ENCODE results near the gene CNIH2. TPM values are rescaled to one million over a fixed set of nuclear protein-coding genes. Genes with fewer than 3 reads are reported as not detected.

The CNIH2 gene
- total and polyA plus RNA-seq, 4 donors, result 1.1 to 3.4 (median 1.5) TPM

DNA sequence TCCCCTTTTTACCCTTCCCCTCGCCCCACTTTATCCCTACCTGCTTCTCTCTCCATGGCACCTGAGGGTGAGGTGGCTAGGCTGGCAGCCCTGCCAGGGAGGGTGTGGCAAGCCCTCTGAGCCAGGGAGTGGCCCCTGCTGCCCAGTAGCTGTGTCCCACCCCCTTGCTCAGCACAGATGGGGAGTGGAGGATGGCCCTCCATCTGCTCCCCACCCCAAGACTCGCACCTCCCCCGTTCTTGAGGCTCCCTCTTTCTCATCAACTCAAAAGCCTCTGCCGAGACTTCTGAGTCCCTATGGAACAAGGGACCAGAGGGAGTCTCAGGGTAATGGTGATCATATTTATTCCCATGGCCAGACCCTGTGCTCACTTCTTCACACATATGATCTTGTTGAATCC, 15.4 kb downstream of the CNIH2 start:
- 67 to 92% methylated on average over 4 of the region's 4 CpGs for WGBS, 2 donors
- peaks cover 0 to 29% (median 25%) of the 10 kb centered on the region in 3 donors for H3K27me3 ChIP-seq (ENCODE audit: control insufficient read depth in 3 of 3, insufficient read depth in 3 of 3, low read length in 2 of 3)
- ATAC-seq (ENCODE audit: insufficient read depth, low FRiP score), result no peak

DNA sequence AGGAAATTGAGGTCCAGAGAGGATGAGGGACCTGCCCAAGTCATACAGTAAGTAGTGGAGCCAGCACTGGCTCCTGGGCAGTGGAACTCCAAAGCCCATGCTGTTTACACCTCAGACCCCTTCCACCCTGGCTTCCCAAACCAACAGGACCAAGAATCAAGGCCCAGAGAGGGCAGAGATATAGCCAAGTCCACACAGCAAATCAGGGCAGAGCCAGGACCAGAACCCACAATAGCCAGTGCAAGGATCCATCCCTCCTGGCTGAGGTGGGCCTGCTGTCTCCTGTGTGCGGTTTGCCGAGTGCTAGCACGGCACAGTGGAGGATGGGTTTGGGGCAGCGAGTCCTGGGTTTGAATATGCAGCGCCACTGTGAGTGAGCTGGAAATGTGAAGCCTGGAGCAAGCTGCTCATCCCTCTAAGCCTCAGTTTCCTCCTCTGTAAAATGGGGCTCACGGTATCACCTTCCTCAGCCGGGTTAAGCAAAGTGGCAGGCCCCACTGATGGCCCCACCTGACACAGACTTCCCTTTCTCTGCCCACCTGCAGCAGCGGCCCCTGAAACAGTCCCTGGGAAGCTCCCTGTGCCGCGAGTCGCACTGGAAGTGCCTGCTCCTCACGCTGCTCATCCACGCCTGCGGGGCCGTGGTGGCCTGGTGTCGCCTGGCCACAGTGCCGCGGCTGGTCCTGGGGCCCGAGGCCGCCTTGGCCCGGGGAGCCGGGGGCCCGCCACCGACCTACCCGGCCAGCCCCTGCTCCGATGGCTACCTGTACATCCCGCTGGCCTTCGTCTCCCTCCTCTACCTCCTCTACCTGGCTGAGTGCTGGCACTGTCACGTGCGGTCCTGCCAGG, 16.0 kb downstream of the CNIH2 start:
- DNase-seq (no peak), ATAC-seq (ENCODE audit: insufficient read depth, low FRiP score) (no peak)
- peaks cover 0 to 29% (median 25%) of the 10 kb centered on the region in 3 donors for H3K27me3 ChIP-seq (ENCODE audit: control insufficient read depth in 3 of 3, insufficient read depth in 3 of 3, low read length in 2 of 3)
- 72 to 83% methylated on average over 30 of the region's 30 CpGs for WGBS, 2 donors
- H3K4me1 ChIP-seq (ENCODE audit: control insufficient read depth in 5 of 5, insufficient read depth in 5 of 5, low read length in 5 of 5), result peaks cover 0 to 14% (median 7%) of the 10 kb centered on the region in 5 donors
- H3K4me3 ChIP-seq, result no peak overlapping the region
- H3K9me3 ChIP-seq (ENCODE audit: control insufficient read depth in 4 of 4, insufficient read depth in 3 of 4, low read length in 3 of 4), result no peaks in the 10 kb centered on the region
- TF ChIP-seq, protein P1, sequence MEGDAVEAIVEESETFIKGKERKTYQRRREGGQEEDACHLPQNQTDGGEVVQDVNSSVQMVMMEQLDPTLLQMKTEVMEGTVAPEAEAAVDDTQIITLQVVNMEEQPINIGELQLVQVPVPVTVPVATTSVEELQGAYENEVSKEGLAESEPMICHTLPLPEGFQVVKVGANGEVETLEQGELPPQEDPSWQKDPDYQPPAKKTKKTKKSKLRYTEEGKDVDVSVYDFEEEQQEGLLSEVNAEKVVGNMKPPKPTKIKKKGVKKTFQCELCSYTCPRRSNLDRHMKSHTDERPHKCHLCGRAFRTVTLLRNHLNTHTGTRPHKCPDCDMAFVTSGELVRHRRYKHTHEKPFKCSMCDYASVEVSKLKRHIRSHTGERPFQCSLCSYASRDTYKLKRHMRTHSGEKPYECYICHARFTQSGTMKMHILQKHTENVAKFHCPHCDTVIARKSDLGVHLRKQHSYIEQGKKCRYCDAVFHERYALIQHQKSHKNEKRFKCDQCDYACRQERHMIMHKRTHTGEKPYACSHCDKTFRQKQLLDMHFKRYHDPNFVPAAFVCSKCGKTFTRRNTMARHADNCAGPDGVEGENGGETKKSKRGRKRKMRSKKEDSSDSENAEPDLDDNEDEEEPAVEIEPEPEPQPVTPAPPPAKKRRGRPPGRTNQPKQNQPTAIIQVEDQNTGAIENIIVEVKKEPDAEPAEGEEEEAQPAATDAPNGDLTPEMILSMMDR (IDR thresholded peaks at IDR 0.05; ENCODE audit: control extremely low read depth, extremely low read depth), result no peak
- H3K27ac ChIP-seq (ENCODE audit: low read depth in 1 of 2, low read length in 1 of 2), result no peak overlapping the region
- no peaks in the 10 kb centered on the region for H3K36me3 ChIP-seq (ENCODE audit: control insufficient read depth in 4 of 4, insufficient read depth in 4 of 4, low read length in 4 of 4)
- H3K9ac ChIP-seq (ENCODE audit: insufficient read depth in 1 of 2, low read length in 2 of 2), result no peak overlapping the region

More for the DNA sequence above, 15.4 kb downstream of the CNIH2 start:
- Histone ChIP-seq H3K9me3 (ENCODE audit: control insufficient read depth in 4 of 4, insufficient read depth in 3 of 4, low read length in 3 of 4) (no peaks in the 10 kb centered on the region), H3K9ac (ENCODE audit: insufficient read depth in 1 of 2, low read length in 2 of 2) (no peak overlapping the region), H3K4me3 (no peak overlapping the region), H3K4me1 (ENCODE audit: control insufficient read depth in 5 of 5, insufficient read depth in 5 of 5, low read length in 5 of 5) (peaks cover 0 to 14% (median 7%) of the 10 kb centered on the region in 5 donors), H3K36me3 (ENCODE audit: control insufficient read depth in 4 of 4, insufficient read depth in 4 of 4, low read length in 4 of 4) (no peaks in the 10 kb centered on the region), H3K27ac (ENCODE audit: low read depth in 1 of 2, low read length in 1 of 2) (no peak overlapping the region)
- TF ChIP-seq, protein P1 (IDR thresholded peaks at IDR 0.05; ENCODE audit: control extremely low read depth, extremely low read depth), result no peak
- no peak for DNase-seq

DNA sequence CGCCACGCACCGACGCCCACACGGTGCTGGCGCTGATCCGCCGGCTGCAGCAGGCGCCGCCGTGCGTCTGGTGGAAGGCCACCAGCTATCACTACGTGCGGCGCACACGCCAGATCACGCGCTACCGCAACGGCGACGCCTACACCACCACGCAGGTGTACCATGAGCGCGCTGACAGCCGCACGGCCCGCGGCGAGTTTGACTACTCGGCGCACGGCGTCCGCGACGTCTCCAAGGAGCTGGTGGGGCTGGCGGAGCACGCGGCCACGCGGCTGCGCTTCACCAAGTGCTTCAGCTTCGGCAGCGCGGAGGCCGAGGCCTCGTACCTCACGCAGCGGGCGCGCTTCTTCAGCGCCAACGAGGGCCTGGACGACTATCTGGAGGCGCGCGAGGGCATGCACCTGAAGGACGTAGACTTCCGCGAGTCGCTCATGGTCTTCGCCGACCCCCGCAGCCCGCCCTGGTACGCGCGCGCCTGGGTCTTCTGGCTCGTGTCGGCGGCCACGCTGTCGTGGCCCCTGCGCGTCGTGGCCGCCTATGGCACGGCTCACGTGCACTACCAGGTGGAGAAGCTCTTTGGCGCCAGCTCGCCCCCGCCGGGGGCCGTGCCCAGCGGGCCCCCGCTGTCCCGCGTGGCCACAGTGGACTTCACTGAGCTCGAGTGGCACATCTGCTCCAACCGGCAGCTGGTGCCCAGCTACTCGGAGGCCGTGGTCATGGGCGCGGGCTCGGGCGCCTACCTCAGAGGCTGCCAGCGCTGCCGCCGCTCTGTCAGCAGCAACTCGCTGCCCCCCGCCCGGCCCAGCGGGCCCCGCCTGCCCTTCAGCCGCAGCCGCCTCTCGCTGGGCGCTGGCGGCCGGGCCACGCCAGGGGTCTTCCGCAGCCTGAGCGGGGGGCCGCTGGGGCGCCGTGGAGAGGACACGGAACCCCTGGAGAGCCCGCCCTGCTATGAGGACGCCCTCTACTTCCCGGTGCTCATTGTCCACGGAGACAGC, 16.9 kb downstream of the CNIH2 start:
- peaks cover 0 to 29% (median 25%) of the 10 kb centered on the region in 3 donors for H3K27me3 ChIP-seq (ENCODE audit: control insufficient read depth in 3 of 3, insufficient read depth in 3 of 3, low read length in 2 of 3)

More for the DNA sequence above, 16.9 kb downstream of the CNIH2 start:
- no peak overlapping the region for H3K4me3 ChIP-seq
- no peak overlapping the region for H3K27ac ChIP-seq (ENCODE audit: low read depth in 1 of 2, low read length in 1 of 2)
- peaks cover 0 to 10% (median 4%) of the 10 kb centered on the region in 5 donors for H3K4me1 ChIP-seq (ENCODE audit: control insufficient read depth in 5 of 5, insufficient read depth in 5 of 5, low read length in 5 of 5)
- DNase-seq, result no peak
- no peak overlapping the region for H3K9ac ChIP-seq (ENCODE audit: insufficient read depth in 1 of 2, low read length in 2 of 2)
- WGBS, 2 donors, result 76 to 87% methylated on average over 113 to 123 of the region's 123 CpGs
- TF ChIP-seq, protein P1 (IDR thresholded peaks at IDR 0.05; ENCODE audit: control extremely low read depth, extremely low read depth), result no peak
- no peaks in the 10 kb centered on the region for H3K36me3 ChIP-seq (ENCODE audit: control insufficient read depth in 4 of 4, insufficient read depth in 4 of 4, low read length in 4 of 4)
- H3K9me3 ChIP-seq (ENCODE audit: control insufficient read depth in 4 of 4, insufficient read depth in 3 of 4, low read length in 3 of 4), result no peaks in the 10 kb centered on the region
- ATAC-seq (ENCODE audit: insufficient read depth, low FRiP score), result no peak
